GM19324 (cell line): Measurements from ENCODE around the gene PM20D2.
"Not testable (repeated sequence)": the region's sequence is repeated elsewhere in the genome, so short reads cannot be mapped to it uniquely, and the experiment has no call there.

Source experiments
- ATAC-seq: cut with Tn5 transposase; IDR thresholded peaks from one replicate; pipeline ENCODE4 v1.9.1; 2021; ENCODE audit warnings: mild to moderate bottlenecking, moderate library complexity; ENCODE audit not compliant: unreplicated experiment, low FRiP score

PM20D2 gene

GRCh38 chr6:89145956-89146717 lies at the start of gene PM20D2:
Gene PM20D2 (plus strand): TSS chr6:89146055. CDS start chr6:89146145, 90 bp downstream.
- peak; percentile 82 for ATAC-seq

GRCh38 chr6:89098461-89098860 lies 47.4 kb upstream of the PM20D2 start:
- ATAC-seq: no peak

- ATAC-seq: no peak
Measured at GRCh38 chr6:89100114-89100513, 45.7 kb upstream of the PM20D2 start.

GRCh38 chr6:89110284-89110683 lies 35.6 kb upstream of the PM20D2 start:
- no peak for ATAC-seq

- no peak for ATAC-seq
Measured at GRCh38 chr6:89111933-89112332, 33.9 kb upstream of the PM20D2 start.

- no peak for ATAC-seq
Measured at GRCh38 chr6:89116702-89117101, 29.2 kb upstream of the PM20D2 start.

GRCh38 chr6:89117211-89118108 lies 28.4 kb upstream of the PM20D2 start, which contains the start of gene SRSF12:
Gene SRSF12 (minus strand): TSS chr6:89118071. CDS start chr6:89117887, 184 bp downstream.
- ATAC-seq: peak; percentile 79

- ATAC-seq: no peak
Measured at GRCh38 chr6:89118931-89119330, 26.9 kb upstream of the PM20D2 start.

- ATAC-seq: no peak
Measured at GRCh38 chr6:89120371-89120770, 25.5 kb upstream of the PM20D2 start.

GRCh38 chr6:89121934-89122333 lies 23.9 kb upstream of the PM20D2 start:
- ATAC-seq: no peak

- ATAC-seq: no peak
Measured at GRCh38 chr6:89122625-89123024, 23.2 kb upstream of the PM20D2 start.

GRCh38 chr6:89128256-89128671 lies 17.6 kb upstream of the PM20D2 start:
- ATAC-seq: not testable (repeated sequence)

- ATAC-seq: no peak
Measured at GRCh38 chr6:89131599-89131998, 14.3 kb upstream of the PM20D2 start.

- no peak for ATAC-seq
Measured at GRCh38 chr6:89132057-89132456, 13.8 kb upstream of the PM20D2 start.

GRCh38 chr6:89133981-89134380 lies 11.9 kb upstream of the PM20D2 start:
- ATAC-seq: no peak

- no peak for ATAC-seq
Measured at GRCh38 chr6:89134723-89135122, 11.1 kb upstream of the PM20D2 start.

GRCh38 chr6:89138173-89138572 lies 7.7 kb upstream of the PM20D2 start:
- ATAC-seq: no peak

- ATAC-seq: no peak
Measured at GRCh38 chr6:89139509-89140346, 6.1 kb upstream of the PM20D2 start.

- no peak for ATAC-seq
Measured at GRCh38 chr6:89140347-89141156, 5.3 kb upstream of the PM20D2 start.
